Liver (tissue), 9 donors: ENCODE measurements around the gene RAPGEF6. TPM values are rescaled to one million over a fixed set of nuclear protein-coding genes. Genes with fewer than 3 reads are reported as not detected.

Experiments used
- DNase-seq: peaks from one replicate; pipeline ENCODE4 v3.0.0-alpha.2; 2017; ENCODE audit warnings: low spot score
- H3K27ac ChIP-seq, 2 donors: one replicate each; pipeline ENCODE4 v1.7.0; 2013; ENCODE audit warnings: inconsistent platforms in 2 of 2, low read length in 2 of 2, control low read depth in 1 of 2, low read depth in 1 of 2, mild to moderate bottlenecking in 1 of 2
- H3K27me3 ChIP-seq, 4 donors: one replicate each; pipeline versions ENCODE4 v1.6.1 to v1.7.0; 2013; ENCODE audit warnings: low read length in 3 of 4, inconsistent platforms in 1 of 4, mild to moderate bottlenecking in 1 of 4, moderate library complexity in 1 of 4; ENCODE audit not compliant: control insufficient read depth in 4 of 4, insufficient read depth in 4 of 4
- H3K36me3 ChIP-seq, 4 donors: one replicate each; pipeline versions ENCODE4 v1.6.1 to v1.7.0; 2013; ENCODE audit warnings: low read length in 3 of 4, mild to moderate bottlenecking in 3 of 4, low read depth in 1 of 4, moderate library complexity in 1 of 4; ENCODE audit not compliant: control insufficient read depth in 4 of 4, insufficient read depth in 3 of 4
- H3K4me1 ChIP-seq, 4 donors: one replicate each; pipeline versions ENCODE4 v1.6.1 to v1.7.0; 2013; ENCODE audit warnings: low read length in 3 of 4, mild to moderate bottlenecking in 3 of 4, moderate library complexity in 1 of 4; ENCODE audit not compliant: control insufficient read depth in 4 of 4, insufficient read depth in 4 of 4
- H3K4me3 ChIP-seq, 3 donors: one replicate each; pipeline versions ENCODE4 v1.6.1 to v1.7.0; 2013; ENCODE audit warnings: low read length in 3 of 3, control low read depth in 1 of 3, low read depth in 1 of 3, mild to moderate bottlenecking in 1 of 3
- H3K9ac ChIP-seq, 2 donors: one replicate each; pipeline ENCODE4 v1.7.0; 2013; ENCODE audit warnings: low read length in 2 of 2, mild to moderate bottlenecking in 2 of 2, moderate library complexity in 2 of 2, control low read depth in 1 of 2, low read depth in 1 of 2
- H3K9me3 ChIP-seq, 4 donors: one replicate each; pipeline versions ENCODE4 v1.6.1 to v1.7.0; 2013; ENCODE audit warnings: low read length in 3 of 4; ENCODE audit not compliant: control insufficient read depth in 4 of 4
- CTCF ChIP-seq: fragments of 150-350 bp; IDR thresholded peaks from 2 replicates; pipeline ENCODE4 v1.5.1; 2017; ENCODE audit warnings: improper control_type of control experiment, low read depth, low read length; ENCODE audit not compliant: missing input control
- EGR1 ChIP-seq, 2 donors: IDR thresholded peaks; 2 replicates each; pipeline ENCODE4 v1.6.1; 2016 to 2018; ENCODE audit warnings: antibody characterized with exemption in 2 of 2, low read depth in 2 of 2
- FOXA1 ChIP-seq: IDR thresholded peaks from 2 replicates; pipeline ENCODE4 v1.6.1; 2016; ENCODE audit warnings: antibody characterized with exemption
- HNF4A ChIP-seq, 2 donors: conservative IDR thresholded peaks; 2 replicates each; pipeline ENCODE4 v1.6.1; 2016; ENCODE audit warnings: antibody characterized with exemption in 2 of 2, mild to moderate bottlenecking in 2 of 2
- JUND ChIP-seq, 2 donors: IDR thresholded peaks; 2 replicates each; pipeline ENCODE4 v1.6.1; 2016; ENCODE audit warnings: antibody characterized with exemption in 2 of 2
- MAX ChIP-seq: IDR thresholded peaks from 2 replicates; pipeline ENCODE4 v1.6.1; 2016; ENCODE audit warnings: antibody characterized with exemption
- NR2F2 ChIP-seq: IDR thresholded peaks from 2 replicates; pipeline ENCODE4 v1.6.1; 2016; ENCODE audit warnings: antibody characterized with exemption
- RAD21 ChIP-seq, 2 donors: IDR thresholded peaks; 2 replicates each; pipeline ENCODE4 v1.6.1; 2016; ENCODE audit warnings: antibody characterized with exemption in 2 of 2, mild to moderate bottlenecking in 2 of 2
- REST ChIP-seq: IDR thresholded peaks from 2 replicates; pipeline ENCODE4 v1.6.1; 2016; ENCODE audit warnings: antibody characterized with exemption, mild to moderate bottlenecking
- RXRA ChIP-seq, 2 donors: IDR thresholded peaks; 2 replicates each; pipeline ENCODE4 v1.6.1; 2017 to 2018; ENCODE audit warnings: antibody characterized with exemption in 2 of 2, mild to moderate bottlenecking in 1 of 2
- TAF1 ChIP-seq: conservative IDR thresholded peaks from 2 replicates; pipeline ENCODE4 v1.6.1; 2016; ENCODE audit warnings: antibody characterized with exemption, mild to moderate bottlenecking
- YY1 ChIP-seq: IDR thresholded peaks from 2 replicates; pipeline ENCODE4 v1.6.1; 2016; ENCODE audit warnings: antibody characterized with exemption, mild to moderate bottlenecking
- ZBTB33 ChIP-seq: IDR thresholded peaks from 2 replicates; pipeline ENCODE4 v1.6.1; 2016; ENCODE audit warnings: antibody characterized with exemption
- WGBS: extraction: QIAGEN DNeasy Blood & Tissue Kit; methylation state at CpG from one replicate; pipeline ENCODE4 v1.1.7; 2013; 5-methylcytosine and 5-hydroxymethylcytosine counted together
- polyA plus RNA-seq, 2 donors: library from polyadenylated mRNA; stranded (reverse) in 1 of 2; unstranded in 1 of 2; fragments of 200-250 nt in 1 of 2; fragments of >200 nt in 1 of 2; fragmentation: Nextera tagmentation in 1 of 2; extraction: Ambion mirVana in 1 of 2; gene quantifications; one replicate each; pipeline versions ENCODE4 v1.2.1 to v1.2.3, GENCODE V29; 2013 to 2015
- total RNA-seq, 2 donors: library from RNA; depleted of rRNA; stranded (reverse); fragments of >200 nt; gene quantifications; one replicate each; pipeline ENCODE4 v1.2.3, GENCODE V29; 2014
- donor health status: healthy.
- donor health status: healthy.
- donor health status: healthy.
- donor health status: healthy.
- donor health status: healthy.

The RAPGEF6 gene
- total and polyA plus RNA-seq, 4 donors = 1.7 to 16.1 (median 8.6) TPM

- Histone ChIP-seq H3K27me3 (no peaks in the 10 kb centered on the region), H3K4me3 (no peak overlapping the region), H3K9me3 (no peaks in the 10 kb centered on the region), H3K4me1 (peaks cover 0 to 4% (median 0%) of the 10 kb centered on the region in 4 donors), H3K9ac (no peak overlapping the region), H3K27ac (no peak overlapping the region), H3K36me3 (peaks cover 0 to 2% (median 0%) of the 10 kb centered on the region in 4 donors)
- TF ChIP-seq HNF4A (conservative IDR thresholded peaks at IDR 0.05) = no peak
- no peak for DNase-seq
- 82% methylated on average over 2 of the region's 2 CpGs for WGBS
These were observed 47.5 kb downstream of the RAPGEF6 start for GRCh38 chr5:131587541-131587940.

- no peak overlapping the region for H3K27ac ChIP-seq
- H3K36me3 ChIP-seq = no peaks in the 10 kb centered on the region
- no peak overlapping the region for H3K9ac ChIP-seq
- H3K27me3 ChIP-seq = no peaks in the 10 kb centered on the region
- TF ChIP-seq FOXA1 (no peak), EGR1 (IDR thresholded peaks at IDR 0.05; ENCODE audit: low read depth in 2 of 2) (no peak), RXRA (IDR thresholded peaks at IDR 0.05) (no peak), MAX (no peak), REST (no peak)
- 53% methylated on average over 1 of the region's 1 CpG for WGBS
- no peaks in the 10 kb centered on the region for H3K4me1 ChIP-seq
- H3K9me3 ChIP-seq = no peaks in the 10 kb centered on the region
- DNase-seq = no peak
- H3K4me3 ChIP-seq = no peak overlapping the region
These were observed 53.3 kb downstream of the RAPGEF6 start for GRCh38 chr5:131581702-131582101.

GRCh38 chr5:131579917-131580671, 54.9 kb downstream of the RAPGEF6 start:
- DNase-seq = no peak
- H3K27me3 ChIP-seq = no peaks in the 10 kb centered on the region
- 98% methylated on average over 38 of the region's 38 CpGs for WGBS
- H3K9ac ChIP-seq = no peak overlapping the region
- TF ChIP-seq MAX (no peak), FOXA1 (no peak), TAF1 (no peak), RAD21 (IDR thresholded peaks at IDR 0.05) (no peak), ZBTB33 (no peak), NR2F2 (no peak), EGR1 (IDR thresholded peaks at IDR 0.05; ENCODE audit: low read depth in 2 of 2) (no peak), JUND (IDR thresholded peaks at IDR 0.05) (no peak), CTCF (no peak), RXRA (IDR thresholded peaks at IDR 0.05) (no peak), YY1 (no peak)
- H3K9me3 ChIP-seq = no peaks in the 10 kb centered on the region
- no peak overlapping the region for H3K4me3 ChIP-seq
- no peak overlapping the region for H3K27ac ChIP-seq
- no peaks in the 10 kb centered on the region for H3K4me1 ChIP-seq
- H3K36me3 ChIP-seq = no peaks in the 10 kb centered on the region
